AG09309 (cell line): ENCODE data around the gene L2HGDH.

Experiments used
- DNase-seq: peaks from one replicate; pipeline ENCODE4 v3.0.0-alpha.2; 2010; ENCODE audit warnings: low read depth
- H3K4me3 ChIP-seq: 2 replicates; pipeline ENCODE4 v1.5.1; 2011; ENCODE audit warnings: mild to moderate bottlenecking, low read depth, low read length, moderate library complexity; ENCODE audit not compliant: control insufficient read depth
- CTCF ChIP-seq: IDR thresholded peaks from 2 replicates; pipeline ENCODE4 v1.5.1; 2011; ENCODE audit warnings: mild to moderate bottlenecking, low read depth, low read length, inconsistent platforms; ENCODE audit not compliant: insufficient read depth, control insufficient read depth; ENCODE audit errors: missing control alignments

L2HGDH gene

GRCh38 chr14:50345846-50346422 lies 33.9 kb upstream of the L2HGDH start:
- H3K4me3 ChIP-seq: no peak overlapping the region
- no peak for TF ChIP-seq CTCF
- DNase-seq: no peak

DNA sequence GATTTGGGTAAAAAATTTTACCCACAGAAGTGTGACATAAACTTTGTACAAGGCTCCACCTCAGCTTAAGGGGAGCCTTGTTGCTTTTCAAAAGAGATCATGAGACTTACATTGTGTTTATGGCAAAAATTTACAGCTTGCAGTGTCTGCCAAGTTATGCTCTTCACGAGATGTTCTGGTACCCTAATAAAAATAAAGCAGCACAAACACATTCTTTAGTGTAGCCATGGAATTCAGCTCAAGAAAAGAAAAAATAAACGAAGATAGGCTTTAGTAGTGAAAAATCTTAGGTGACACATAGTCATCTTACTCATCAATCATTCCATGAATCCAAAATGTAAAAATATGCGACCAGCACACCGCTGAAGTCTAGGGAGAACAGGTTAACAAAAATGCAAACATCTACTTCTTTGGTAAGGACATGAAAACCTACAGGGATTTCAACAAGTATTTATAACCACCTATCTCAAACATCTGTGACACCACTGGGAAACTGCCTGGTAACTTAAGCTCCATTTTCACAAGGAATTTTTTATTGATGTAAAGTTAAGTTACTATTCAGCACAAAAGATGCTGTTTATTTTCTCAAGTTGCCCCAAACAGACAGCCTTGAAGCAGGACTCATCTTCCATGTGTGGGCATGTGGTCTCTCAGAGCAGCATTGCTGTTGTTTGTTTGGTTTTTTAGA lies 33.0 kb upstream of the L2HGDH start:
- no peak for TF ChIP-seq CTCF
- H3K4me3 ChIP-seq: no peak overlapping the region
- peak; percentile 47 for DNase-seq

GRCh38 chr14:50344116-50344775 lies 32.2 kb upstream of the L2HGDH start:
- H3K4me3 ChIP-seq: no peak overlapping the region
- TF ChIP-seq CTCF: no peak
- no peak for DNase-seq

DNA sequence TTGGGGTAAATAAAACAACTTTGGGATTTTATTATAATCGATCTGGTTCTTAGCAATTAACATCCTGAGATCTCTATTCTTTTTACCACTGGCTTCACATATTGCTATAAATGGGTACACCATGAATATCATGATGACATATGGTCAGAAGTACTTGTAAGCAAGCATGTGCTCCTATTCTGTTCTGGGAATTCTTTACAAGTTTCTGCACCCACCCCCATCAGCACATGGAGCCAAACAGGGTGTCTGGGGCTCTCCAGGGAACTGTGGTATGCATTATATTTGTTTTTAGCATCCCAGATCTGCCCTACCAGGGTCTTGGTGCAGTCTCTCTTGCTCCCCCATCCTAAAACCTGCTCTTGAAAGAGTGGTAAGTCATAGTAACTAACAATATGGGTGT lies 31.4 kb upstream of the L2HGDH start:
- H3K4me3 ChIP-seq: no peak overlapping the region
- no peak for TF ChIP-seq CTCF
- DNase-seq: no peak

DNA sequence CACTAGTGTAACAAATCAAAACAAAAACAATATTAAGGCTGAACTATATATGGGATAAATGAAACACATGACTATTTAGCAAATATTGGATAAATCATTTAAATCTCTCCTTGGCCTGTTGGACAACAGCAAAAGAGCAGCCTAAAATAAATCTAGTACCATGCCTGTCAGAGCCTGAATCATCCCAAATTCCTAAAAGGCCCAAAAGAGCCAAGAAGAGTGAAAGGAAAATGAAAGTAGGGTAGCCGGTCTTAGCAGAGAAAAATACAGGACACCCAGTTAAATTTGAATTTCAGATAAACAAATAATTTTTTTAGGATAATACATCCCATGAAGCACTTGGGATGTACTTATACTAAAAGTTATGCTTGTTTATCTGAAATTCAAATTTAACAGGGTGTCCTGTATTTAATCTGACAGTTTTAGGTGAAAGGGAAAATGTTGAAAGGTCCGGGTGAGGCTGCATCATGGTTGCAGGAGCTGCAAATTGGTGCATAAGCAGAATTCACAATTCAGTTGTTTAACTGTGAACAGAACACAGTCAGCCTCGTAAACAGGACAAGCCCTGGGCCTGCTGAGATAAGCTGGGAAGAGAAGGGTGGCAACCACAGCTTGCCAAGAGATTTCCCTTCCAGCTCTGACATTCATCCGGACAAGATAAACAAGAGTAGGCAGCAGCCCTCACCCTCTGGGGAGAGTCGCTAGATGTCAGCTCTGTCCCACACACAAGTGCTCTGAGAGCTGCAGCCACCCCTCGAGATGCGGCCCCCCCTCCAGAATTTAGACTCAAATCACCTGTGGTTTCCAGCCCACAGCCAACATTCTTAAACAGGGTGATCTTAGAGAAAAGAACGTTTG lies 30.4 kb upstream of the L2HGDH start:
- H3K4me3 ChIP-seq: no peak overlapping the region
- peak; percentile 64 for TF ChIP-seq CTCF
- peak; percentile 59 for DNase-seq

DNA sequence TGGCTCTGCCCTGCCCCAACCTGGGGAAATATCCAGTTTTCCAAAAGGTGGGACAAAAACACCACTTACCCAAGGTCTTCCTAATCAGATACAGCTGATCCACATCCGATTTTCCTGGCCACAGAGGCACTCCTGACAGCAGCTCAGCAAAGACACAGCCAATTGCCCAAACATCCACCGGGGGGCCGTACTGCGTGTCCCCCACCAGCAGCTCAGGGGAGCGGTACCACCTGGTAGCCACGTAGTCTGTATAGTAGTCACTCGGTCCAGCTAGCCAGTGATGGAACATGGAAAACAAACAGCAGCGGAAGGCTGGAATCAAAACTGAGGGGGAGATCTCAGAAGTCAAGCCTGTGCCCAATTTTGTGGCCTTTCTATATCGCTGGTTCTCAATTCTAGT lies 28.9 kb upstream of the L2HGDH start:
- no peak for DNase-seq
- no peak overlapping the region for H3K4me3 ChIP-seq
- TF ChIP-seq CTCF: no peak
